Endothelial cell of umbilical vein (primary cell): ENCODE data around the gene NR1I3. TPM values are rescaled to one million over a fixed set of nuclear protein-coding genes. Genes with fewer than 3 reads are reported as not detected.

Experiments
- BruUV-seq: library from RNA; stranded (reverse); fragments of 400-500 nt; replicated peaks from 2 replicates; lab custom pipeline; 2021; lab: Mats Ljungman, UMichigan
- CTCF ChIA-PET: fragments of 300-600, 350-600 bp; sonication (Branson Sonifier 250); formaldehyde crosslinking; loops from one replicate; lab custom pipeline; 2021; ENCODE audit warnings: antibody characterized with exemption, inconsistent platforms; lab: Charles Lee
- POLR2A ChIA-PET: fragments of 300-600, 350-600 bp; sonication (Branson Sonifier 250); formaldehyde crosslinking; loops from one replicate; lab custom pipeline; 2021; ENCODE audit warnings: antibody characterized with exemption, inconsistent platforms; lab: Charles Lee
- DNase-seq: peaks from one replicate; pipeline ENCODE4 v3.0.0-alpha.2; 2011; ENCODE audit warnings: low read depth, low spot score
- FAIRE-seq: peaks from 2 replicates; lab custom pipeline; 2011; peaks lifted over from hg19 to GRCh38; lab: Jason Lieb, UNC
- H2AFZ ChIP-seq: 2 replicates; pipeline ENCODE4 v1.6.0; 2012; ENCODE audit warnings: low read depth, low read length, control low read depth, inconsistent platforms
- H3K27ac ChIP-seq: 2 replicates; pipeline ENCODE4 v1.5.1; 2011; ENCODE audit warnings: low read depth, mild to moderate bottlenecking, control low read depth, low read length, moderate library complexity; ENCODE audit not compliant: insufficient read depth
- H3K27me3 ChIP-seq, 2 experiments: 2 replicates each; pipeline versions ENCODE4 v1.6.0 to v1.6.1; 2011; ENCODE audit warnings: low read length in 2 of 2, mixed read lengths in 1 of 2; ENCODE audit not compliant: control insufficient read depth in 2 of 2, insufficient read depth in 2 of 2
- H3K36me3 ChIP-seq, 2 experiments: 2 replicates in 1 of 2; 3 replicates in 1 of 2; pipeline ENCODE4 v1.5.1; 2011; ENCODE audit warnings: low read length in 2 of 2, mild to moderate bottlenecking in 1 of 2, moderate library complexity in 1 of 2; ENCODE audit not compliant: control insufficient read depth in 2 of 2, insufficient read depth in 2 of 2; ENCODE audit errors: extremely low read depth in 1 of 2
- H3K4me1 ChIP-seq: 3 replicates; pipeline ENCODE4 v1.5.1; 2011; ENCODE audit warnings: mild to moderate bottlenecking, low read length; ENCODE audit not compliant: control insufficient read depth, insufficient read depth; ENCODE audit errors: extremely low read depth
- H3K4me2 ChIP-seq: 2 replicates; pipeline ENCODE4 v1.6.1; 2011; ENCODE audit warnings: low read length, control low read depth, mixed read lengths; ENCODE audit not compliant: insufficient read depth
- H3K4me3 ChIP-seq, 3 experiments: fragments of 200-600 bp in 1 of 3; sonication (generic), shearing (Covaris generic) in 1 of 3; replicated peaks in 1 of 3; 2 replicates each; pipeline ENCODE4 v1.5.1; 2011 to 2016; ENCODE audit warnings: control low read depth in 3 of 3, low read length in 3 of 3, mild to moderate bottlenecking in 2 of 3, inconsistent platforms in 1 of 3, low read depth in 1 of 3, moderate library complexity in 1 of 3; ENCODE audit not compliant: insufficient read depth in 1 of 3
- H3K79me2 ChIP-seq: 2 replicates; pipeline ENCODE4 v1.6.0; 2012; ENCODE audit warnings: low read length, inconsistent platforms; ENCODE audit not compliant: control insufficient read depth, insufficient read depth
- H3K9ac ChIP-seq: replicated peaks from 2 replicates; pipeline ENCODE3; 2011; ENCODE audit warnings: low read length, control low read depth; ENCODE audit not compliant: insufficient read depth; ENCODE audit errors: extremely low read depth
- H3K9me1 ChIP-seq: replicated peaks from 3 replicates; pipeline ENCODE4 v1.6.0; 2011; ENCODE audit warnings: mild to moderate bottlenecking, low read length; ENCODE audit not compliant: control insufficient read depth, insufficient read depth; ENCODE audit errors: extremely low read depth
- H3K9me3 ChIP-seq: replicated peaks from 2 replicates; pipeline ENCODE4 v1.5.1; 2012; ENCODE audit warnings: low read length, inconsistent platforms; ENCODE audit not compliant: control insufficient read depth, insufficient read depth
- H4K20me1 ChIP-seq: replicated peaks from 2 replicates; pipeline ENCODE3; 2011; ENCODE audit warnings: mild to moderate bottlenecking, low read length; ENCODE audit not compliant: control insufficient read depth, insufficient read depth; ENCODE audit errors: extremely low read depth
- CTCF ChIP-seq, 2 donors: IDR thresholded peaks; 1 replicate in 1 of 2; 2 replicates in 1 of 2; pipeline ENCODE4 v1.5.1; 2011; ENCODE audit warnings: low read length in 2 of 2, mild to moderate bottlenecking in 2 of 2, moderate library complexity in 2 of 2, control low read depth in 1 of 2, inconsistent platforms in 1 of 2, low read depth in 1 of 2; ENCODE audit not compliant: insufficient read depth in 1 of 2; ENCODE audit errors: extremely low read depth in 1 of 2
- EZH2 ChIP-seq: IDR thresholded peaks from 2 replicates; pipeline ENCODE4 v1.6.1; 2012; ENCODE audit warnings: borderline replicate concordance, low read depth, mild to moderate bottlenecking, moderate library complexity, low read length, inconsistent platforms; ENCODE audit not compliant: severe bottlenecking
- FOS ChIP-seq: IDR thresholded peaks from 2 replicates; pipeline ENCODE4 v1.6.1; 2011; ENCODE audit warnings: mild to moderate bottlenecking, low read length, moderate library complexity, borderline replicate concordance; ENCODE audit not compliant: insufficient read depth
- GATA2 ChIP-seq: IDR thresholded peaks from 2 replicates; pipeline ENCODE4 v1.7.0; 2011; ENCODE audit warnings: low read depth, mild to moderate bottlenecking, moderate library complexity, mixed read lengths, low read length; ENCODE audit not compliant: insufficient read length, insufficient read depth
- JUN ChIP-seq: IDR thresholded peaks from 2 replicates; pipeline ENCODE4 v1.6.1; 2011; ENCODE audit warnings: borderline replicate concordance, low read depth; ENCODE audit not compliant: insufficient read length, insufficient read depth
- MAX ChIP-seq: IDR thresholded peaks from 2 replicates; pipeline ENCODE4 v1.6.1; 2011; ENCODE audit not compliant: insufficient read depth, insufficient read length
- MYC ChIP-seq: IDR thresholded peaks from one replicate; pipeline ENCODE4 v1.6.1; 2011; ENCODE audit warnings: mild to moderate bottlenecking, low read depth, low read length
- POLR2A ChIP-seq: IDR thresholded peaks from 2 replicates; pipeline ENCODE4 v1.6.1; 2012; ENCODE audit warnings: low read depth, mild to moderate bottlenecking, control low read depth, low read length
- POLR2AphosphoS5 ChIP-seq: IDR thresholded peaks from 2 replicates; pipeline ENCODE4 v1.6.1; 2012; ENCODE audit warnings: low read depth, mild to moderate bottlenecking, control low read depth, low read length, moderate library complexity; ENCODE audit not compliant: insufficient read depth
- dilution Hi-C: fragments of 300-500 bp; cut with MboI; formaldehyde crosslinking; loops from one replicate; pipeline ENCODE4 v1.15.0; 2019; ENCODE audit warnings: low sequenced_read_pairs; ENCODE audit not compliant: extremely low pct_ligation_motif_present
- intact Hi-C: fragments of 100-400 bp; cut with micrococcal nuclease; formaldehyde crosslinking; loops from one replicate; pipeline ENCODE4 v1.10.0; 2022
- polyA plus RNA-seq, 4 experiments: library from polyadenylated mRNA; depleted of rRNA in 3 of 4; stranded (reverse) in 3 of 4; unstranded in 1 of 4; fragments of >200 nt; gene quantifications; 2 replicates each; pipeline versions ENCODE4 v1.2.1 to v1.2.3, GENCODE V29; 2011 to 2012; ENCODE audit warnings: missing spikeins in 1 of 4
- total RNA-seq: library from RNA; stranded (reverse); gene quantifications from 2 replicates; pipeline ENCODE4 v1.2.3, GENCODE V29; 2021

NR1I3 gene
- total and polyA plus RNA-seq, 2 donors (not counting 3 experiments of a cell fraction or from before 2014, with no cell fraction given), result not detected

GRCh38 chr1:161259765-161260164 is 21.8 kb upstream of the NR1I3 start:
- Histone ChIP-seq H3K9me3 (no peaks in the 10 kb centered on the region), H3K9me1 (no peaks in the 10 kb centered on the region), H3K9ac (no peak overlapping the region), H3K36me3 (no peaks in the 10 kb centered on the region), H3K4me1 (peaks cover 3% of the 10 kb centered on the region), H2AFZ (no peak overlapping the region), H4K20me1 (no peaks in the 10 kb centered on the region), H3K27me3 (peaks cover 31 to 39% of the 10 kb centered on the region in 2 experiments), H3K27ac (no peak overlapping the region), H3K79me2 (no peaks in the 10 kb centered on the region), H3K4me2 (no peak overlapping the region), H3K4me3 (no peak overlapping the region)
- DNase-seq (no peak), FAIRE-seq (no peak)
- dilution Hi-C loops (no loop called here), intact Hi-C loops (no loop called here)
- BruUV-seq, result no TSS peak
- CTCF ChIA-PET, result no interaction called here
- POLR2A ChIA-PET, result no interaction called here
- TF ChIP-seq EZH2 (no peak), GATA2 (no peak), FOS (no peak), CTCF (IDR thresholded peaks at IDR 0.05; ENCODE audit: extremely low read depth in 1 of 2, insufficient read depth in 1 of 2, low read depth in 1 of 2, low read length in 2 of 2) (no peak), JUN (no peak), MAX (no peak), POLR2A (no peak), POLR2AphosphoS5 (no peak), MYC (no peak)
